A549 (cell line): ENCODE measurements around the gene MYOT.

Source experiments
- NR3C1 ChIP-seq: fragments of >200 bp; sonication (Bioruptor Twin); formaldehyde crosslinking; IDR thresholded peaks from 3 replicates; pipeline ENCODE4 v1.6.1; 2017
- TF ChIP-seq, protein P1 (sequence below): fragments of >200 bp; sonication (Bioruptor Twin); formaldehyde crosslinking; IDR thresholded peaks from 3 replicates; pipeline ENCODE4 v1.5.1; 2016

DNA sequence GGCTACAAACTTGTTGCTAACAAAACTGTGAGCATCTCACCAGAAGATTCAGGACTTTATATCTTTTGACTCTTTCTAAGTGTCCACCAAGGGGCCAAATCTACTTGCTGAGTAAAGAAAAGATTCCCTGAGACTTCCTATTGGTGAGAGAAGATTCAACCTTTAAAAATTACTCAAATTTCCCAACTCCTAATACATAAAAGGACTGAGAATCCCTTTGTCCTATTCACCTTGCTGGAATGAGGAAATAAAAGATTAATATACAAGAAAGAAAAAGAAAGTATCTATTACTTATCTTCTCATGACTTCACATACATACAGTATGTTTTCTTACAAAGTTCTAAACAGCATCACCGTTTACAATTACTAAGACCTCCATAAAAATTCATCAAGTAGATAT is 47.9 kb upstream of the MYOT start:
- TF ChIP-seq, protein P1, sequence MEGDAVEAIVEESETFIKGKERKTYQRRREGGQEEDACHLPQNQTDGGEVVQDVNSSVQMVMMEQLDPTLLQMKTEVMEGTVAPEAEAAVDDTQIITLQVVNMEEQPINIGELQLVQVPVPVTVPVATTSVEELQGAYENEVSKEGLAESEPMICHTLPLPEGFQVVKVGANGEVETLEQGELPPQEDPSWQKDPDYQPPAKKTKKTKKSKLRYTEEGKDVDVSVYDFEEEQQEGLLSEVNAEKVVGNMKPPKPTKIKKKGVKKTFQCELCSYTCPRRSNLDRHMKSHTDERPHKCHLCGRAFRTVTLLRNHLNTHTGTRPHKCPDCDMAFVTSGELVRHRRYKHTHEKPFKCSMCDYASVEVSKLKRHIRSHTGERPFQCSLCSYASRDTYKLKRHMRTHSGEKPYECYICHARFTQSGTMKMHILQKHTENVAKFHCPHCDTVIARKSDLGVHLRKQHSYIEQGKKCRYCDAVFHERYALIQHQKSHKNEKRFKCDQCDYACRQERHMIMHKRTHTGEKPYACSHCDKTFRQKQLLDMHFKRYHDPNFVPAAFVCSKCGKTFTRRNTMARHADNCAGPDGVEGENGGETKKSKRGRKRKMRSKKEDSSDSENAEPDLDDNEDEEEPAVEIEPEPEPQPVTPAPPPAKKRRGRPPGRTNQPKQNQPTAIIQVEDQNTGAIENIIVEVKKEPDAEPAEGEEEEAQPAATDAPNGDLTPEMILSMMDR: no peak
- TF ChIP-seq NR3C1: no peak
